Measurements from ENCODE around the gene EIF4A2.
A peak's percentile ranks its signal among the peaks of the same experiment; 100 is the strongest.

Gene EIF4A2

GRCh38 chr3:186783058-186783730 lies at the start of gene EIF4A2:
Gene EIF4A2, plus strand, starts transcription at chr3:186783577. Its CDS starts 34 bp downstream, at chr3:186783611.
- peak; percentile 45 for DNase-seq (ENCODE audit: low read depth)

- DNase-seq (ENCODE audit: low read depth): no peak
Observed at GRCh38 chr3:186742618-186743380, 40.6 kb upstream of the EIF4A2 start.

GRCh38 chr3:186743666-186744065 lies 39.7 kb upstream of the EIF4A2 start:
- no peak for DNase-seq (ENCODE audit: low read depth)

GRCh38 chr3:186746008-186746407 lies 37.4 kb upstream of the EIF4A2 start:
- peak; percentile 46 for DNase-seq (ENCODE audit: low read depth)

GRCh38 chr3:186750316-186750715 lies 33.1 kb upstream of the EIF4A2 start:
- DNase-seq (ENCODE audit: low read depth): no peak

GRCh38 chr3:186751480-186751879 lies 31.9 kb upstream of the EIF4A2 start:
- no peak for DNase-seq (ENCODE audit: low read depth)

GRCh38 chr3:186754006-186754405 lies 29.4 kb upstream of the EIF4A2 start:
- DNase-seq (ENCODE audit: low read depth): no peak

- DNase-seq (ENCODE audit: low read depth): no peak
Observed at GRCh38 chr3:186754871-186755270, 28.5 kb upstream of the EIF4A2 start.

- DNase-seq (ENCODE audit: low read depth): no peak
Observed at GRCh38 chr3:186757214-186757613, 26.2 kb upstream of the EIF4A2 start.

GRCh38 chr3:186757686-186758220 lies 25.6 kb upstream of the EIF4A2 start:
- no peak for DNase-seq (ENCODE audit: low read depth)

- DNase-seq (ENCODE audit: low read depth): no peak
Observed at GRCh38 chr3:186759231-186759930, 24.0 kb upstream of the EIF4A2 start.

- no peak for DNase-seq (ENCODE audit: low read depth)
Observed at GRCh38 chr3:186760141-186760833, 23.1 kb upstream of the EIF4A2 start.

- DNase-seq (ENCODE audit: low read depth): no peak
Observed at GRCh38 chr3:186760897-186761447, 22.4 kb upstream of the EIF4A2 start.

GRCh38 chr3:186772281-186772694 lies 11.1 kb upstream of the EIF4A2 start:
- DNase-seq (ENCODE audit: low read depth): no peak

GRCh38 chr3:186772701-186773417 lies 10.5 kb upstream of the EIF4A2 start:
- DNase-seq (ENCODE audit: low read depth): no peak

GRCh38 chr3:186775999-186776398 lies 7.4 kb upstream of the EIF4A2 start:
- no peak for DNase-seq (ENCODE audit: low read depth)

- DNase-seq (ENCODE audit: low read depth): no peak
Observed at GRCh38 chr3:186779204-186779603, 4.2 kb upstream of the EIF4A2 start.

- DNase-seq (ENCODE audit: low read depth): no peak
Observed at GRCh38 chr3:186782542-186783057, 777 bp upstream of the EIF4A2 start.

- no peak for DNase-seq (ENCODE audit: low read depth)
Observed at GRCh38 chr3:186783731-186784515, 546 bp downstream of the EIF4A2 start.
